Mucosa of rectum (tissue), 2 donors: ENCODE measurements around the gene SHLD2.
A peak's percentile ranks its signal among the peaks of the same experiment; 100 is the strongest.
"Not testable (repeated sequence)": the region's sequence is repeated elsewhere in the genome, so short reads cannot be mapped to it uniquely, and the experiment has no call there.

Experiments used
- H3K27ac ChIP-seq, 2 donors: one replicate each; pipeline ENCODE4 v1.7.0; 2013; ENCODE audit warnings: inconsistent platforms in 2 of 2, low read depth in 2 of 2, low read length in 2 of 2
- H3K27me3 ChIP-seq, 2 donors: one replicate each; pipeline ENCODE4 v1.7.0; 2013; ENCODE audit warnings: low read length in 2 of 2; ENCODE audit not compliant: control insufficient read depth in 2 of 2, insufficient read depth in 2 of 2
- H3K36me3 ChIP-seq, 2 donors: one replicate each; pipeline ENCODE4 v1.7.0; 2013; ENCODE audit warnings: low read length in 2 of 2; ENCODE audit not compliant: control insufficient read depth in 2 of 2, insufficient read depth in 2 of 2
- H3K4me1 ChIP-seq, 2 donors: one replicate each; pipeline ENCODE4 v1.7.0; 2013; ENCODE audit warnings: low read length in 2 of 2, mild to moderate bottlenecking in 1 of 2; ENCODE audit not compliant: control insufficient read depth in 2 of 2, insufficient read depth in 2 of 2
- H3K4me3 ChIP-seq, 2 donors: one replicate each; pipeline ENCODE4 v1.7.0; 2013; ENCODE audit warnings: low read length in 2 of 2
- H3K9ac ChIP-seq, 2 donors: one replicate each; pipeline ENCODE4 v1.7.0; 2013; ENCODE audit warnings: low read length in 2 of 2, low read depth in 1 of 2, mild to moderate bottlenecking in 1 of 2
- H3K9me3 ChIP-seq, 2 donors: one replicate each; pipeline ENCODE4 v1.7.0; 2013; ENCODE audit warnings: low read length in 2 of 2; ENCODE audit not compliant: control insufficient read depth in 2 of 2
- donor health status: healthy.
- donor health status: Normal muscosa, but diverticular disease.

SHLD2 gene

GRCh38 chr10:87066178-87066577 lies 28.8 kb upstream of the SHLD2 start:
- H3K9ac ChIP-seq, result no peak overlapping the region
- no peaks in the 10 kb centered on the region for H3K9me3 ChIP-seq
- H3K36me3 ChIP-seq, result peaks cover 44 to 60% of the 10 kb centered on the region in 2 donors
- no peak overlapping the region for H3K27ac ChIP-seq
- H3K4me1 ChIP-seq, result no peaks in the 10 kb centered on the region
- no peak overlapping the region for H3K4me3 ChIP-seq
- no peaks in the 10 kb centered on the region for H3K27me3 ChIP-seq

- Histone ChIP-seq H3K36me3 (peaks cover 39 to 57% of the 10 kb centered on the region in 2 donors), H3K4me3 (no peak overlapping the region), H3K27ac (no peak overlapping the region), H3K9me3 (no peaks in the 10 kb centered on the region), H3K27me3 (no peaks in the 10 kb centered on the region), H3K9ac (no peak overlapping the region), H3K4me1 (no peaks in the 10 kb centered on the region)
Observed at GRCh38 chr10:87066865-87067264, 28.1 kb upstream of the SHLD2 start.

- Histone ChIP-seq H3K4me3 (no peak overlapping the region), H3K4me1 (no peaks in the 10 kb centered on the region), H3K9me3 (no peaks in the 10 kb centered on the region), H3K27ac (no peak overlapping the region), H3K36me3 (peaks cover 38 to 52% of the 10 kb centered on the region in 2 donors), H3K9ac (no peak overlapping the region), H3K27me3 (no peaks in the 10 kb centered on the region)
Observed at GRCh38 chr10:87068281-87068680, 26.7 kb upstream of the SHLD2 start.

- Histone ChIP-seq H3K9ac (no peak overlapping the region), H3K27me3 (no peaks in the 10 kb centered on the region), H3K9me3 (no peaks in the 10 kb centered on the region), H3K36me3 (peaks cover 13 to 33% of the 10 kb centered on the region in 2 donors), H3K4me1 (no peaks in the 10 kb centered on the region), H3K4me3 (no peak overlapping the region), H3K27ac (no peak overlapping the region)
Observed at GRCh38 chr10:87072449-87072848, 22.6 kb upstream of the SHLD2 start.

- not testable (repeated sequence) for H3K9ac ChIP-seq, H3K4me3 ChIP-seq, H3K27ac ChIP-seq, H3K9me3 ChIP-seq, H3K4me1 ChIP-seq, H3K27me3 ChIP-seq
- peaks cover 4 to 13% of the 10 kb centered on the region in 2 donors for H3K36me3 ChIP-seq
Observed at GRCh38 chr10:87076421-87076820, 18.6 kb upstream of the SHLD2 start.

GRCh38 chr10:87079106-87079836 lies 15.7 kb upstream of the SHLD2 start:
- Histone ChIP-seq H3K4me1 (no peaks in the 10 kb centered on the region), H3K36me3 (peaks cover 0 to 2% of the 10 kb centered on the region in 2 donors), H3K27me3 (no peaks in the 10 kb centered on the region), H3K4me3 (no peak overlapping the region), H3K9ac (no peak overlapping the region), H3K27ac (no peak overlapping the region), H3K9me3 (no peaks in the 10 kb centered on the region)

- not testable (repeated sequence) for H3K36me3 ChIP-seq, H3K4me1 ChIP-seq, H3K27ac ChIP-seq
Observed at GRCh38 chr10:87080621-87081020, 14.4 kb upstream of the SHLD2 start.

GRCh38 chr10:87081574-87081973 lies 13.4 kb upstream of the SHLD2 start:
- H3K27ac ChIP-seq, H3K4me3 ChIP-seq, H3K9ac ChIP-seq, H3K27me3 ChIP-seq, H3K4me1 ChIP-seq, H3K9me3 ChIP-seq, H3K36me3 ChIP-seq: not testable (repeated sequence)

More at GRCh38 chr10:87080621-87081020, 14.4 kb upstream of the SHLD2 start:
- H3K4me3 ChIP-seq, H3K27me3 ChIP-seq, H3K9me3 ChIP-seq, H3K9ac ChIP-seq: not testable (repeated sequence)

GRCh38 chr10:87082219-87082618 lies 12.8 kb upstream of the SHLD2 start:
- H3K27ac ChIP-seq, result peak overlapping the region in 1 of 2 donors; percentile 5
- H3K27me3 ChIP-seq, H3K4me3 ChIP-seq, H3K9me3 ChIP-seq, H3K4me1 ChIP-seq, H3K36me3 ChIP-seq, H3K9ac ChIP-seq: not testable (repeated sequence)

GRCh38 chr10:87083576-87084290 lies 11.3 kb upstream of the SHLD2 start:
- H3K9me3 ChIP-seq, H3K9ac ChIP-seq, H3K36me3 ChIP-seq, H3K4me1 ChIP-seq, H3K4me3 ChIP-seq, H3K27me3 ChIP-seq: not testable (repeated sequence)
- H3K27ac ChIP-seq, result peak overlapping the region; percentile 23 to 46
